HUES6 (cell line): ENCODE measurements around the gene ALKBH5.

Source experiments
- H3K27ac ChIP-seq: 2 replicates; pipeline ENCODE4 v1.7.0; 2013; ENCODE audit warnings: low read depth, mild to moderate bottlenecking, low read length, inconsistent platforms
- H3K27me3 ChIP-seq: 2 replicates; pipeline ENCODE4 v1.6.1; 2013; ENCODE audit warnings: low read length; ENCODE audit not compliant: control insufficient read depth, insufficient read depth
- H3K36me3 ChIP-seq: 2 replicates; pipeline ENCODE4 v1.6.1; 2013; ENCODE audit warnings: low read length; ENCODE audit not compliant: control insufficient read depth, insufficient read depth
- H3K4me1 ChIP-seq: 2 replicates; pipeline ENCODE4 v1.6.1; 2013; ENCODE audit warnings: low read length; ENCODE audit not compliant: control insufficient read depth, insufficient read depth
- H3K4me3 ChIP-seq: 2 replicates; pipeline ENCODE4 v1.5.1; 2013; ENCODE audit warnings: low read depth, low read length
- H3K9ac ChIP-seq: one replicate; pipeline ENCODE4 v1.6.1; 2013; ENCODE audit warnings: mild to moderate bottlenecking, low read length
- H3K9me3 ChIP-seq: 2 replicates; pipeline ENCODE4 v1.6.1; 2013; ENCODE audit warnings: low read depth, low read length; ENCODE audit not compliant: control insufficient read depth, insufficient read depth

The ALKBH5 gene

GRCh38 chr17:18177133-18177532 lies 6.5 kb upstream of the ALKBH5 start:
- H3K27me3 ChIP-seq, result no peaks in the 10 kb centered on the region; the same call in 1 of the 2 replicates
- no peak overlapping the region for H3K9ac ChIP-seq
- H3K4me3 ChIP-seq, result no peak overlapping the region
- no peaks in the 10 kb centered on the region for H3K9me3 ChIP-seq
- no peaks in the 10 kb centered on the region for H3K36me3 ChIP-seq
- H3K4me1 ChIP-seq, result peaks cover 5% of the 10 kb centered on the region; the same call in 1 of the 2 replicates
- no peak overlapping the region for H3K27ac ChIP-seq

- H3K27me3 ChIP-seq, result no peaks in the 10 kb centered on the region; the same call in 1 of the 2 replicates
- H3K27ac ChIP-seq, result no peak overlapping the region
- peaks cover 8% of the 10 kb centered on the region; the same call in 1 of the 2 replicates for H3K4me1 ChIP-seq
- no peaks in the 10 kb centered on the region for H3K36me3 ChIP-seq
- no peak overlapping the region for H3K4me3 ChIP-seq
- H3K9me3 ChIP-seq, result no peaks in the 10 kb centered on the region
- no peak overlapping the region for H3K9ac ChIP-seq
These were observed 5.9 kb upstream of the ALKBH5 start for GRCh38 chr17:18177722-18178121.

DNA sequence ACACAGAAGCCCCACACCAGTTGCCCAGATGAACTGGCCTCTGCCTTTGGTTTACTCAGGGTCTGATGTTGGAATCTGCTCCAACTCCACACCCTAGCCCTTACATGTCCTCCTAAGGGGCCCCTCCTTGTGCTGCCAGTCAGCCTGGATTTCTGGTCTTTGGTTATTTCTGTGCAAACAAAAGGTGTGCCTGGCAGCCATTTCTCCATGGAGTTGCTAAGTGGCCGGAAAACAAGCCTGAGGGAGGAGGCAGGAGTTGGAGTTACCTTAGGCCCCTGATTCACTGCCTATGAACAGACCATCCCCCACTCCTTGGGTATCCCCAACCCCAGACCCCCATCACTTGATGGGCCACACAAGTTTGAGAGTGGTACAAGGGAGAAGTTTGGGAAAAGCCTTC lies 4.4 kb upstream of the ALKBH5 start:
- Histone ChIP-seq H3K9ac (no peak overlapping the region), H3K9me3 (no peaks in the 10 kb centered on the region), H3K4me1 (peaks cover 8% of the 10 kb centered on the region; the same call in 1 of the 2 replicates), H3K27ac (no peak overlapping the region), H3K27me3 (no peaks in the 10 kb centered on the region; the same call in 1 of the 2 replicates), H3K36me3 (no peaks in the 10 kb centered on the region), H3K4me3 (no peak overlapping the region)

- H3K9me3 ChIP-seq, result no peaks in the 10 kb centered on the region
- H3K4me3 ChIP-seq, result no peak overlapping the region
- H3K4me1 ChIP-seq, result peaks cover 8% of the 10 kb centered on the region; the same call in 1 of the 2 replicates
- H3K36me3 ChIP-seq, result peaks cover 4% of the 10 kb centered on the region; the same call in 1 of the 2 replicates
- H3K27ac ChIP-seq, result no peak overlapping the region
- H3K9ac ChIP-seq, result no peak overlapping the region
- no peaks in the 10 kb centered on the region; the same call in 1 of the 2 replicates for H3K27me3 ChIP-seq
These were observed 3.8 kb upstream of the ALKBH5 start for GRCh38 chr17:18179804-18180203.

- Histone ChIP-seq H3K27me3 (no peaks in the 10 kb centered on the region), H3K27ac (no peak overlapping the region), H3K9ac (no peak overlapping the region), H3K4me1 (peaks cover 18% of the 10 kb centered on the region), H3K9me3 (no peaks in the 10 kb centered on the region), H3K36me3 (peaks cover 10% of the 10 kb centered on the region), H3K4me3 (no peak overlapping the region)
These were observed 2.3 kb upstream of the ALKBH5 start for GRCh38 chr17:18181358-18181757.

- Histone ChIP-seq H3K27ac (peak overlapping the region; percentile 90), H3K9me3 (no peaks in the 10 kb centered on the region), H3K9ac (peak overlapping the region; percentile 89), H3K4me1 (peaks cover 28% of the 10 kb centered on the region), H3K4me3 (peak overlapping the region; percentile 67), H3K36me3 (peaks cover 20% of the 10 kb centered on the region), H3K27me3 (no peaks in the 10 kb centered on the region)
These were observed 1.3 kb upstream of the ALKBH5 start for GRCh38 chr17:18182110-18182977.

GRCh38 chr17:18182978-18183333 lies 672 bp upstream of the ALKBH5 start:
- Histone ChIP-seq H3K4me1 (peaks cover 34% of the 10 kb centered on the region), H3K9ac (peak overlapping the region; percentile 89), H3K9me3 (no peaks in the 10 kb centered on the region), H3K4me3 (peak overlapping the region; percentile 67), H3K36me3 (peaks cover 26% of the 10 kb centered on the region), H3K27me3 (no peaks in the 10 kb centered on the region), H3K27ac (peak overlapping the region; percentile 90)

GRCh38 chr17:18184143-18185031 lies 759 bp downstream of the ALKBH5 start:
- Histone ChIP-seq H3K4me3 (peak overlapping the region; percentile 67), H3K27ac (peak overlapping the region; percentile 27; the same call in 1 of the 2 replicates), H3K9me3 (no peaks in the 10 kb centered on the region), H3K27me3 (no peaks in the 10 kb centered on the region), H3K36me3 (peaks cover 37% of the 10 kb centered on the region), H3K9ac (peak overlapping the region; percentile 84), H3K4me1 (peaks cover 40% of the 10 kb centered on the region)

DNA sequence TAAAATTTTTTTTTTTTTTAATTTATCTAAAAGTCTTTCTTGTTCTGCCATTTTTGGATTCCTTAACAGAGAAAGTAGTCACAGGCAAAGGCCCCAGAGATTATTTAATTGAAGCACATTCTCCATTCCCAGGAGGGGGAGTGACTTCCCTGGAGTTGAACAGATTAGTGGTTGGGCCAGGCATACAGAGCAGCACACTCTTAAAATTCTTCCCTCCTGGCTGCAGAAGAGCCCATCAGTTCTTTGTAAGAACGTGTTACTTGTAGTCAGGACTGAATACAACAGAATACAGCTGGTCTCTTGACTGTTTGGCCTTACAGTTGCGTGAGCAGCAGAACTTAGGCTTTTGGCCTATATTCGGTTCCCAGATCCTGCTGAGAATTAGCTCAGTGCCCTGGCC lies 1.8 kb downstream of the ALKBH5 start:
- Histone ChIP-seq H3K4me3 (peak overlapping the region; percentile 67), H3K9me3 (no peaks in the 10 kb centered on the region), H3K36me3 (peaks cover 43% of the 10 kb centered on the region), H3K4me1 (peaks cover 40% of the 10 kb centered on the region), H3K27me3 (no peaks in the 10 kb centered on the region), H3K9ac (peak overlapping the region; percentile 54), H3K27ac (no peak overlapping the region)

- Histone ChIP-seq H3K36me3 (peaks cover 48% of the 10 kb centered on the region), H3K9me3 (no peaks in the 10 kb centered on the region), H3K27me3 (no peaks in the 10 kb centered on the region), H3K4me3 (peak overlapping the region; percentile 67), H3K27ac (no peak overlapping the region), H3K4me1 (peaks cover 40% of the 10 kb centered on the region), H3K9ac (peak overlapping the region; percentile 54)
These were observed 2.4 kb downstream of the ALKBH5 start for GRCh38 chr17:18185832-18186626.
